HEK293 (cell line): Measurements from ENCODE around the gene LRRK1.

Source experiments
- CTCF ChIA-PET: fragments of 350-600 bp; formaldehyde crosslinking; extraction: SDS; loops from one replicate; lab custom pipeline; 2021; ENCODE audit warnings: antibody characterized with exemption; lab: Yijun Ruan, JAX
- POLR2A ChIA-PET: fragments of 300-600 bp; formaldehyde crosslinking; extraction: SDS; loops from one replicate; lab custom pipeline; 2020; ENCODE audit warnings: antibody characterized with exemption, inconsistent platforms; lab: Yijun Ruan, JAX
- H3K27ac ChIP-seq: fragments of 200-500 bp; sonication (Bioruptor generic); 2 replicates; pipeline ENCODE4 v1.5.1; 2014; ENCODE audit warnings: low read depth, low read length, control low read depth, inconsistent platforms; ENCODE audit errors: extremely low read depth
- H3K36me3 ChIP-seq, 2 experiments: fragments of 200-500 bp in 1 of 2; sonication (Bioruptor generic) in 1 of 2; 1 replicate in 1 of 2; 2 replicates in 1 of 2; pipeline ENCODE4 v1.5.1; 2014 to 2017; ENCODE audit warnings: inconsistent platforms in 2 of 2, low read length in 2 of 2; ENCODE audit not compliant: control insufficient read depth in 2 of 2, insufficient read depth in 1 of 2
- H3K4me1 ChIP-seq: fragments of 200-500 bp; sonication (Bioruptor generic); 2 replicates; pipeline ENCODE4 v1.5.1; 2014; ENCODE audit warnings: mild to moderate bottlenecking, low read length, inconsistent platforms; ENCODE audit not compliant: control insufficient read depth, insufficient read depth
- H3K4me3 ChIP-seq: 2 replicates; pipeline ENCODE4 v1.5.1; 2011; ENCODE audit warnings: low read depth, mild to moderate bottlenecking, control low read depth, low read length, moderate library complexity
- H3K9me3 ChIP-seq: fragments of 200-500 bp; sonication (Bioruptor generic); 2 replicates; pipeline ENCODE4 v1.5.1; 2014; ENCODE audit warnings: low read depth, low read length, inconsistent platforms; ENCODE audit not compliant: control insufficient read depth, insufficient read depth
- IKZF3 ChIP-seq: fragments of 450-650 bp; IDR thresholded peaks from 2 replicates; pipeline ENCODE4 v1.5.0; 2018; ENCODE audit warnings: missing biosample characterization, mild to moderate bottlenecking, missing genetic modification characterization, moderate library complexity
- KLF7 ChIP-seq: fragments of 450-650 bp; formaldehyde crosslinking; IDR thresholded peaks from 2 replicates; pipeline ENCODE4 v1.5.1; 2016; ENCODE audit warnings: missing biosample characterization, missing genetic modification characterization, borderline replicate concordance
- MEIS1 ChIP-seq: sonication (generic); formaldehyde crosslinking; IDR thresholded peaks from 2 replicates; pipeline ENCODE4 v1.8.1; 2022; ENCODE audit warnings: missing genetic modification reagents, mild to moderate bottlenecking, borderline replicate concordance
- YY2 ChIP-seq: fragments of 450-650 bp; formaldehyde crosslinking; IDR thresholded peaks from 2 replicates; pipeline ENCODE4 v1.5.1; 2016; ENCODE audit warnings: missing biosample characterization, missing genetic modification characterization
- ZBTB17 ChIP-seq: fragments of 450-650 bp; formaldehyde crosslinking; IDR thresholded peaks from 2 replicates; pipeline ENCODE4 v1.5.1; 2016; ENCODE audit warnings: missing biosample characterization, missing genetic modification characterization
- ZNF157 ChIP-seq: fragments of 450-650 bp; formaldehyde crosslinking; IDR thresholded peaks from 2 replicates; pipeline ENCODE4 v1.5.1; 2016; ENCODE audit warnings: missing biosample characterization, missing genetic modification characterization
- ZNF202 ChIP-seq: fragments of 450-650 bp; formaldehyde crosslinking; IDR thresholded peaks from 2 replicates; pipeline ENCODE4 v1.5.1; 2016; ENCODE audit warnings: missing biosample characterization, missing genetic modification characterization, borderline replicate concordance
- ZNF24 ChIP-seq: fragments of 450-650 bp; formaldehyde crosslinking; IDR thresholded peaks from 2 replicates; pipeline ENCODE4 v1.5.1; 2016; ENCODE audit warnings: missing biosample characterization, missing genetic modification characterization
- ZNF311 ChIP-seq: fragments of 450-650 bp; formaldehyde crosslinking; IDR thresholded peaks from 2 replicates; pipeline ENCODE4 v1.5.1; 2017; ENCODE audit warnings: missing biosample characterization, missing genetic modification characterization, borderline replicate concordance
- ZNF501 ChIP-seq: fragments of 450-650 bp; formaldehyde crosslinking; IDR thresholded peaks from 2 replicates; pipeline ENCODE4 v1.5.1; 2016; ENCODE audit warnings: missing biosample characterization, missing genetic modification characterization
- ZNF621 ChIP-seq: fragments of 450-650 bp; formaldehyde crosslinking; IDR thresholded peaks from 2 replicates; pipeline ENCODE4 v1.5.1; 2017; ENCODE audit warnings: missing biosample characterization, missing genetic modification characterization
- ZNF670 ChIP-seq: fragments of 450-650 bp; formaldehyde crosslinking; IDR thresholded peaks from 2 replicates; pipeline ENCODE4 v1.5.1; 2016; ENCODE audit warnings: missing biosample characterization, missing genetic modification characterization, low read depth
- ZNF677 ChIP-seq: fragments of 450-650 bp; IDR thresholded peaks from 2 replicates; pipeline ENCODE4 v1.5.0; 2018; ENCODE audit warnings: missing biosample characterization, mild to moderate bottlenecking, missing genetic modification characterization, moderate library complexity
- TF ChIP-seq, protein P1 (sequence below): fragments of 450-650 bp; formaldehyde crosslinking; IDR thresholded peaks from 2 replicates; pipeline ENCODE4 v1.5.1; 2017; ENCODE audit warnings: missing biosample characterization, missing genetic modification characterization
- TF ChIP-seq, protein P2 (sequence below): fragments of 450-650 bp; formaldehyde crosslinking; optimal IDR thresholded peaks from 2 replicates; pipeline ENCODE3; 2016; ENCODE audit warnings: missing biosample characterization, mild to moderate bottlenecking, missing genetic modification characterization
- TF ChIP-seq, protein P3 (sequence below): sonication (generic); formaldehyde crosslinking; IDR thresholded peaks from 2 replicates; pipeline ENCODE4 v1.8.1; 2022; ENCODE audit warnings: mild to moderate bottlenecking, moderate library complexity, missing genetic modification reagents
- TF ChIP-seq, protein P4 (sequence below): fragments of 450-650 bp; formaldehyde crosslinking; IDR thresholded peaks from 2 replicates; pipeline ENCODE4 v1.5.1; 2016; ENCODE audit warnings: missing biosample characterization, missing genetic modification characterization
- TF ChIP-seq, protein P5 (sequence below): fragments of 450-650 bp; formaldehyde crosslinking; IDR thresholded peaks from 2 replicates; pipeline ENCODE4 v1.5.1; 2016; ENCODE audit warnings: missing biosample characterization, missing genetic modification characterization
- TF ChIP-seq, protein P6 (sequence below): fragments of 450-650 bp; IDR thresholded peaks from 2 replicates; pipeline ENCODE4 v1.5.1; 2018; ENCODE audit warnings: missing biosample characterization, missing genetic modification characterization
- TF ChIP-seq, protein P7 (sequence below): fragments of 450-650 bp; formaldehyde crosslinking; IDR thresholded peaks from 2 replicates; pipeline ENCODE4 v1.5.1; 2016; ENCODE audit warnings: missing biosample characterization, missing genetic modification characterization

LRRK1 gene

DNA sequence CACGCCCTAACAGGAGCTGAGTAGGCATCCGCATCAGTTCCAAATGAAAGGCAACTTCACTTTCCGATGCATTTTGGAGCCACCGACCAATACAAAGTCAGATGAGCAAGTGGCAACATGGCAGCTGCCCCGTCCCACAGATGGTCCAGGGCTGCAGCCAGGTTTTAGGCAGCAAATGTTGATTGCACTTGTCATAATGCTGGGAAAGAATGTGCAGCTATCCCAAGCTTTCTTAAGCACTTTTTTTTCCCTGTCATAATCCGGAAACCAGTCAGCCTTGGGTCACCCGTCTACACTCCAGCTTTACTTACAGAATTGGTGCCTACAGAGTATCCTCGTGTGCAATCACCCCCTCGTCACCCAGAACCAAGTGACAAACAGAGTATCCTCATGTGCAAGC is 185.0 kb downstream of the LRRK1 start (continued):
- TF ChIP-seq, protein P1, sequence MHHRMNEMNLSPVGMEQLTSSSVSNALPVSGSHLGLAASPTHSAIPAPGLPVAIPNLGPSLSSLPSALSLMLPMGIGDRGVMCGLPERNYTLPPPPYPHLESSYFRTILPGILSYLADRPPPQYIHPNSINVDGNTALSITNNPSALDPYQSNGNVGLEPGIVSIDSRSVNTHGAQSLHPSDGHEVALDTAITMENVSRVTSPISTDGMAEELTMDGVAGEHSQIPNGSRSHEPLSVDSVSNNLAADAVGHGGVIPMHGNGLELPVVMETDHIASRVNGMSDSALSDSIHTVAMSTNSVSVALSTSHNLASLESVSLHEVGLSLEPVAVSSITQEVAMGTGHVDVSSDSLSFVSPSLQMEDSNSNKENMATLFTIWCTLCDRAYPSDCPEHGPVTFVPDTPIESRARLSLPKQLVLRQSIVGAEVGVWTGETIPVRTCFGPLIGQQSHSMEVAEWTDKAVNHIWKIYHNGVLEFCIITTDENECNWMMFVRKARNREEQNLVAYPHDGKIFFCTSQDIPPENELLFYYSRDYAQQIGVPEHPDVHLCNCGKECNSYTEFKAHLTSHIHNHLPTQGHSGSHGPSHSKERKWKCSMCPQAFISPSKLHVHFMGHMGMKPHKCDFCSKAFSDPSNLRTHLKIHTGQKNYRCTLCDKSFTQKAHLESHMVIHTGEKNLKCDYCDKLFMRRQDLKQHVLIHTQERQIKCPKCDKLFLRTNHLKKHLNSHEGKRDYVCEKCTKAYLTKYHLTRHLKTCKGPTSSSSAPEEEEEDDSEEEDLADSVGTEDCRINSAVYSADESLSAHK (tag by site-specific recombination) = no peak
- no peak for TF ChIP-seq ZNF202 (tag by site-specific recombination)
- TF ChIP-seq ZNF311 (tag by site-specific recombination) = no peak
- no peak for TF ChIP-seq ZNF24 (tag by site-specific recombination)
- TF ChIP-seq ZNF677 (tag by site-specific recombination) = no peak
- TF ChIP-seq, protein P2, sequence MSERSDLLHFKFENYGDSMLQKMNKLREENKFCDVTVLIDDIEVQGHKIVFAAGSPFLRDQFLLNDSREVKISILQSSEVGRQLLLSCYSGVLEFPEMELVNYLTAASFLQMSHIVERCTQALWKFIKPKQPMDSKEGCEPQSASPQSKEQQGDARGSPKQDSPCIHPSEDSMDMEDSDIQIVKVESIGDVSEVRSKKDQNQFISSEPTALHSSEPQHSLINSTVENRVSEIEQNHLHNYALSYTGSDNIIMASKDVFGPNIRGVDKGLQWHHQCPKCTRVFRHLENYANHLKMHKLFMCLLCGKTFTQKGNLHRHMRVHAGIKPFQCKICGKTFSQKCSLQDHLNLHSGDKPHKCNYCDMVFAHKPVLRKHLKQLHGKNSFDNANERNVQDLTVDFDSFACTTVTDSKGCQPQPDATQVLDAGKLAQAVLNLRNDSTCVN (tag by site-specific recombination) = no peak
- no peak for TF ChIP-seq KLF7 (tag by site-specific recombination)
- TF ChIP-seq ZNF621 = no peak
- no peak for TF ChIP-seq ZNF157 (tag by site-specific recombination)
- no peak for TF ChIP-seq IKZF3 (tag by site-specific recombination)
- TF ChIP-seq, protein P3, sequence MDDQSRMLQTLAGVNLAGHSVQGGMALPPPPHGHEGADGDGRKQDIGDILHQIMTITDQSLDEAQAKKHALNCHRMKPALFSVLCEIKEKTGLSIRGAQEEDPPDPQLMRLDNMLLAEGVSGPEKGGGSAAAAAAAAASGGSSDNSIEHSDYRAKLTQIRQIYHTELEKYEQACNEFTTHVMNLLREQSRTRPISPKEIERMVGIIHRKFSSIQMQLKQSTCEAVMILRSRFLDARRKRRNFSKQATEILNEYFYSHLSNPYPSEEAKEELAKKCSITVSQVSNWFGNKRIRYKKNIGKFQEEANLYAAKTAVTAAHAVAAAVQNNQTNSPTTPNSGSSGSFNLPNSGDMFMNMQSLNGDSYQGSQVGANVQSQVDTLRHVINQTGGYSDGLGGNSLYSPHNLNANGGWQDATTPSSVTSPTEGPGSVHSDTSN (CRISPR knock-in tag) = no peak
- TF ChIP-seq, protein P4, sequence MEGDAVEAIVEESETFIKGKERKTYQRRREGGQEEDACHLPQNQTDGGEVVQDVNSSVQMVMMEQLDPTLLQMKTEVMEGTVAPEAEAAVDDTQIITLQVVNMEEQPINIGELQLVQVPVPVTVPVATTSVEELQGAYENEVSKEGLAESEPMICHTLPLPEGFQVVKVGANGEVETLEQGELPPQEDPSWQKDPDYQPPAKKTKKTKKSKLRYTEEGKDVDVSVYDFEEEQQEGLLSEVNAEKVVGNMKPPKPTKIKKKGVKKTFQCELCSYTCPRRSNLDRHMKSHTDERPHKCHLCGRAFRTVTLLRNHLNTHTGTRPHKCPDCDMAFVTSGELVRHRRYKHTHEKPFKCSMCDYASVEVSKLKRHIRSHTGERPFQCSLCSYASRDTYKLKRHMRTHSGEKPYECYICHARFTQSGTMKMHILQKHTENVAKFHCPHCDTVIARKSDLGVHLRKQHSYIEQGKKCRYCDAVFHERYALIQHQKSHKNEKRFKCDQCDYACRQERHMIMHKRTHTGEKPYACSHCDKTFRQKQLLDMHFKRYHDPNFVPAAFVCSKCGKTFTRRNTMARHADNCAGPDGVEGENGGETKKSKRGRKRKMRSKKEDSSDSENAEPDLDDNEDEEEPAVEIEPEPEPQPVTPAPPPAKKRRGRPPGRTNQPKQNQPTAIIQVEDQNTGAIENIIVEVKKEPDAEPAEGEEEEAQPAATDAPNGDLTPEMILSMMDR (tag by site-specific recombination) = no peak
- TF ChIP-seq MEIS1 (CRISPR knock-in tag) = no peak
- TF ChIP-seq, protein P5, sequence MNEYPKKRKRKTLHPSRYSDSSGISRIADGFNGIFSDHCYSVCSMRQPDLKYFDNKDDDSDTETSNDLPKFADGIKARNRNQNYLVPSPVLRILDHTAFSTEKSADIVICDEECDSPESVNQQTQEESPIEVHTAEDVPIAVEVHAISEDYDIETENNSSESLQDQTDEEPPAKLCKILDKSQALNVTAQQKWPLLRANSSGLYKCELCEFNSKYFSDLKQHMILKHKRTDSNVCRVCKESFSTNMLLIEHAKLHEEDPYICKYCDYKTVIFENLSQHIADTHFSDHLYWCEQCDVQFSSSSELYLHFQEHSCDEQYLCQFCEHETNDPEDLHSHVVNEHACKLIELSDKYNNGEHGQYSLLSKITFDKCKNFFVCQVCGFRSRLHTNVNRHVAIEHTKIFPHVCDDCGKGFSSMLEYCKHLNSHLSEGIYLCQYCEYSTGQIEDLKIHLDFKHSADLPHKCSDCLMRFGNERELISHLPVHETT (tag by site-specific recombination) = no peak
- TF ChIP-seq YY2 (tag by site-specific recombination) = no peak
- no peak for TF ChIP-seq ZNF501

DNA sequence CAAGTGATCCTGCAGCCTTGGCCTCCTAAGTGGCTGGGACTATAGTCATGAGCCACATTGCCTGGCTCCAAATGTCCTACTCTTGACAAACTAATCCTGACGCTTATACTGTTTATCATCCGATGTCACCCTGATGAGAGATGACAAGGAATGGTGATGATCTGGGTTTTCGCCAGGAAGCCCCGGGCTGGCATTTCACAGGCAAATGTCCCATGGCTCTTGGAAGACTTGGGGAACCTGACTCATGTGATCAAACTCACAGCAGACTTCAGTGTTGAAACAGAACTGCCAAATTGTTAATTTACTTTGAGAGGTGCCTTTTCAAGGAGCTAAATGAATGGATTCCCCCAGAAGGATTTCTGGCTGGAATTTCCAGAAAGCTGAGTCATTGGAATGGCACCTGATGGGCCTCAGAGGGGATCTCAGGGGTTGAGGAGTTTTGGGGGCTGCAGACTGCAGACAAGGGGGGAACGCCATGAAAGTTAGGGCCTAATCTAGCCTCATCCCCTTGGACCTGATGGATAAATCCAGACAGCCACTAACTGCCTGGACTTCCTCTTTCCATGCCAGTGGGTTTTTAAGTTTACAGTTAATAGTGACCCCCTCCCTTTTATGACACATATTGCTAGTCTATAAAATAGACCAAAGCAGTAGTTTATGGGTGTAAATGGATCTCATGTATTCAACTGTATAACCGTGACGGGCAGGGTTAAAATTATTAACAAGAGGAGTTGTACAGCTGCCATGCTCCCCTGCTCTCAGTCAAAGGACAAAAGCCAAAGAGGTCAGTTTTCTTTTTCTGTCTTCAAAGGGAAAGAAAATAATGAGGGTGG is 186.1 kb downstream of the LRRK1 start:
- Histone ChIP-seq H3K27ac (no peak overlapping the region), H3K9me3 (no peaks in the 10 kb centered on the region), H3K4me1 (no peaks in the 10 kb centered on the region), H3K36me3 (no peaks in the 10 kb centered on the region), H3K4me3 (no peak overlapping the region)
- POLR2A ChIA-PET = interaction anchor here (1.0 kb wide), 2 partner anchors 10 to 96 kb away, joined by 3 to 4 read pairs; no protein-coding TSS in a partner anchor
- CTCF ChIA-PET = interaction anchor here (0.6 to 1.8 kb wide), 7 partner anchors 11 to 272 kb away, joined by 3 to 7 read pairs (median 3); no protein-coding TSS in a partner anchor
- TF ChIP-seq, protein P2 (tag by site-specific recombination) = no peak
- TF ChIP-seq, protein P6, sequence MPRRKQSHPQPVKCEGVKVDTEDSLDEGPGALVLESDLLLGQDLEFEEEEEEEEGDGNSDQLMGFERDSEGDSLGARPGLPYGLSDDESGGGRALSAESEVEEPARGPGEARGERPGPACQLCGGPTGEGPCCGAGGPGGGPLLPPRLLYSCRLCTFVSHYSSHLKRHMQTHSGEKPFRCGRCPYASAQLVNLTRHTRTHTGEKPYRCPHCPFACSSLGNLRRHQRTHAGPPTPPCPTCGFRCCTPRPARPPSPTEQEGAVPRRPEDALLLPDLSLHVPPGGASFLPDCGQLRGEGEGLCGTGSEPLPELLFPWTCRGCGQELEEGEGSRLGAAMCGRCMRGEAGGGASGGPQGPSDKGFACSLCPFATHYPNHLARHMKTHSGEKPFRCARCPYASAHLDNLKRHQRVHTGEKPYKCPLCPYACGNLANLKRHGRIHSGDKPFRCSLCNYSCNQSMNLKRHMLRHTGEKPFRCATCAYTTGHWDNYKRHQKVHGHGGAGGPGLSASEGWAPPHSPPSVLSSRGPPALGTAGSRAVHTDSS = no peak
- no peak for TF ChIP-seq ZNF670 (tag by site-specific recombination)
- 0 out of 2 replicates have a peak, but pooled peaks have one; percentile 14 for TF ChIP-seq ZBTB17 (tag by site-specific recombination)
- TF ChIP-seq, protein P7, sequence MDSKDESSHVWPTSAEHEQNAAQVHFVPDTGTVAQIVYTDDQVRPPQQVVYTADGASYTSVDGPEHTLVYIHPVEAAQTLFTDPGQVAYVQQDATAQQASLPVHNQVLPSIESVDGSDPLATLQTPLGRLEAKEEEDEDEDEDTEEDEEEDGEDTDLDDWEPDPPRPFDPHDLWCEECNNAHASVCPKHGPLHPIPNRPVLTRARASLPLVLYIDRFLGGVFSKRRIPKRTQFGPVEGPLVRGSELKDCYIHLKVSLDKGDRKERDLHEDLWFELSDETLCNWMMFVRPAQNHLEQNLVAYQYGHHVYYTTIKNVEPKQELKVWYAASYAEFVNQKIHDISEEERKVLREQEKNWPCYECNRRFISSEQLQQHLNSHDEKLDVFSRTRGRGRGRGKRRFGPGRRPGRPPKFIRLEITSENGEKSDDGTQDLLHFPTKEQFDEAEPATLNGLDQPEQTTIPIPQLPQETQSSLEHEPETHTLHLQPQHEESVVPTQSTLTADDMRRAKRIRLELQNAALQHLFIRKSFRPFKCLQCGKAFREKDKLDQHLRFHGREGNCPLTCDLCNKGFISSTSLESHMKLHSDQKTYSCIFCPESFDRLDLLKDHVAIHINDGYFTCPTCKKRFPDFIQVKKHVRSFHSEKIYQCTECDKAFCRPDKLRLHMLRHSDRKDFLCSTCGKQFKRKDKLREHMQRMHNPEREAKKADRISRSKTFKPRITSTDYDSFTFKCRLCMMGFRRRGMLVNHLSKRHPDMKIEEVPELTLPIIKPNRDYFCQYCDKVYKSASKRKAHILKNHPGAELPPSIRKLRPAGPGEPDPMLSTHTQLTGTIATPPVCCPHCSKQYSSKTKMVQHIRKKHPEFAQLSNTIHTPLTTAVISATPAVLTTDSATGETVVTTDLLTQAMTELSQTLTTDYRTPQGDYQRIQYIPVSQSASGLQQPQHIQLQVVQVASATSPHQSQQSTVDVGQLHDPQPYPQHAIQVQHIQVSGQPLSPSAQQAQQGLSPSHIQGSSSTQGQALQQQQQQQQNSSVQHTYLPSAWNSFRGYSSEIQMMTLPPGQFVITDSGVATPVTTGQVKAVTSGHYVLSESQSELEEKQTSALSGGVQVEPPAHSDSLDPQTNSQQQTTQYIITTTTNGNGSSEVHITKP (tag by site-specific recombination) = peak; percentile 74
